GM18907 (cell line): ENCODE measurements around the gene GRIA4.
"Not testable (repeated sequence)": the region's sequence is repeated elsewhere in the genome, so short reads cannot be mapped to it uniquely, and the experiment has no call there.

Source experiments
- ATAC-seq: cut with Tn5 transposase; IDR thresholded peaks from one replicate; pipeline ENCODE4 v1.9.1; 2021; ENCODE audit warnings: mild to moderate bottlenecking, moderate library complexity; ENCODE audit not compliant: unreplicated experiment

GRIA4 gene

DNA sequence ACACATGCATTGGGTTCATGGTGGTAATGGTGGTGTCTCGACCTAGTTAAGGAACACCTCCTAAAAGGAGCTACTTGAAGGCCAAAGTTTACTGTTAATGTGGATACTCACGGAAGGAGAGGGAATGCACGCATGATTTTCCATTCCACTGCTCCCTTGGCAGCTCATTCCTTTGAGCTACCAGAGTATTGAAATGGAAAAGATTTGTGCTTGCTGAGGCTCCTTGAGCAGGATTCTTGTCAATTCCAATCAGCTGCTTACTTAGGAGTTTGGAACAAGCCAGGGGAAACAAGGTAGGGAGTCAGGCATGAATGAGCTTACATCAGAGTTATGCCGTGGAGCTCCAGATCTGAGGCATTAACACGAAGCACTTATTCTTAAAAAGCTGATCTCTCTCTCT is 108.8 kb downstream of the GRIA4 start:
- no peak for ATAC-seq

DNA sequence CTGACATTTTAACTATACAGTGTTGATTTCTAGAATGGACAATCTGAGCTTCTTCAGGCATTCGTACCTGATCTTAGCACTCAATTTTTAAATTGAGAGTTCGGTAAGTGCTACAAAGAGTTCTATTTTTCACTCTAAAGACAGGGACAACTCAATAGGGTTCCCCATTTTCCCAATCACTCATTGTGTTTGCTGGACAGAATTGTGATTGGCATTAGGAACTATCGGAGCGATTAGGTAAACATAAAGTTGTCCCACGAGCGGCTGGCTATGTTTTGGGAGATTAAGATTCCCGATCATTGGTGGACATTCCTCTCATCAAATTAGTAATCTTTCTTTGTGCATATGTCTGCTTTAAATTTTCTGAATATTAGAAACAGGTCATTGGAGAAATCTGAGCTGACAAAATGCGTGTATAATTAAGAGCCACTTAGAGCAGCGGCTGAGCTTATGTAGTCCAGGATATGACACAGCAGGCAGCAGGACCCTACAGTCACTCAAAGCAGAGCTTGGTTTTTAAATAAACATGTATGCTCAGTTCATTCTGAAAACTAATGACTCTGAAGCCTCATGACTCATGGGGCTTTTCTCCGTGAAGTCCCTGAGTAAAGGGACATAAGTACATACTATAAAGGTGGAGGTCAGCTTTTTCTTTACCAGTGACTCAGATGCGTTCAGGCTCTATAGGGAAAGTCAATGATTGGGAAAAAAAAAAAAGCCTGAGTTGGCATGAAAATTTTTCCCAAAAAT is 109.4 kb downstream of the GRIA4 start:
- ATAC-seq = peak; percentile 95

DNA sequence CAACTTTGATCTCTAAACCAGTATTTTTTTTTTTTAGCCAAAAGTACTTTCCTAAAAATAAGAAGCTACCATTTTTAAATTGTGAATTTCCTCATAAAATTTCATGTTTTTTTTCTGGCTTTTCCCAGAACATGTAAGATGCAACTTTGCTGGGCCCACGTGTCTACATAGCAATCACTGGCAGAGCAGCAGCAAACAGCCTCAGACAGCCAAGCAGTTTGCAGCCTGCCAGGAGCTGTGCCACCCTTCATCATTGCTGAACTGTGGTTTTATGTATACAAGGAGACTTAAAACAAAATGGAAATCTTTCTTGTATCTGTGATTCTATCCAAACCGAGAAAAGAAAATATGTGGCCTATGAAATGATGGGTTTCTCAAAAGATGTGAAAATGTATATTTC is 110.2 kb downstream of the GRIA4 start:
- ATAC-seq = no peak

DNA sequence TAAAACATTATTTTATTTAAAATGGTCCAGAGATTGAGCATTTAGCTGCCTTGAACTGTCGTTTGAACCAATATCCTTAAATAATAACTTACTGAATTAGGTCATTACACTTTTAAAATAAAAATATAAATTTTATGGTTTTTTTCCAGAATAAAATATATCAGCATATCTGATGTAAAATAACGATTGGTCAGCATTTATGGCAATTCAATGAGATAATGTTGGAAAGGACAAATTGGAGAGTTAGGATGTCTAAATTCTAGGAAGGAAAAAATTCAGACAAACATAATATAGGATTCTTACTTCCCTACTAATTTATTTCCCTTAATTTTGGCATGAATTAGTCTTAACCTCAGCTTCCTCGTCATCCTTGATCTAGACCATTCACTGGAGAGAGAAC is 113.4 kb downstream of the GRIA4 start:
- no peak for ATAC-seq

DNA sequence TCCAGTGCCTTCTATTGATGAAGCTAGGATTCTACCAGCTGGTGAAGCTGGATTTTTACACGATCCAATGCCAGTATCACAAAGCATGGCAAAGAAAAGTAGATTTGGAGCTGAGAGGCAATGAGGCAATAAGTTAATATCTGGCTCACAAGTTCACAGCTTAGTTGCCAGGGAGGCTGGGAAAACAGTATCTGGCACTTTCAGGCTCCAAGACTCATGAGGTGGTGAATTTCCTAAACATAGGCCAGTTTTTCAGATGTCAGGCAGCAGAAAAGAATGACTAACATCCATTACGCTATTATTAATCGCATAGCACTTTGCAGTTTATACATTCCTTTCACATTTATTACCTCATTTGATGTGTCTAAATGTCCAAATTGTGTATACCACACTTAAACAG is 122.7 kb downstream of the GRIA4 start:
- ATAC-seq = no peak

DNA sequence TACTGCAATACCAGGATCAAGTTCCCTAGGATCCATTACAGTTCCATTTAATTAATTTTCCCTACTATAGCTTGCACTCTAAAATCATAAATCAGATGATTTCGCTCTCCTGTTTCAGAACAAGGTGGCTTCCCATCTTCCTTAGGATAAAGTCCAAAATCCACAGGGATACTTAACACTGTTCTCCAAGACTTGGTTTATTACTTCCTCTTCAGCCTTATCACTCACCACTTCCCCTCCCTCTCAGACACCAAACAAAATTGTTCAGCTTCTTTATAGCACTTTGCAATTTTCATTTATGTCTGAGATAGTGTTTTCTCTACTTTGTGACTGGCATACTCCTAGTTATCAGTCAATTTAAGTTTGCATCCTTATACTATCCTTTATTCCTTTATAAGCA is 124.6 kb downstream of the GRIA4 start:
- no peak for ATAC-seq

DNA sequence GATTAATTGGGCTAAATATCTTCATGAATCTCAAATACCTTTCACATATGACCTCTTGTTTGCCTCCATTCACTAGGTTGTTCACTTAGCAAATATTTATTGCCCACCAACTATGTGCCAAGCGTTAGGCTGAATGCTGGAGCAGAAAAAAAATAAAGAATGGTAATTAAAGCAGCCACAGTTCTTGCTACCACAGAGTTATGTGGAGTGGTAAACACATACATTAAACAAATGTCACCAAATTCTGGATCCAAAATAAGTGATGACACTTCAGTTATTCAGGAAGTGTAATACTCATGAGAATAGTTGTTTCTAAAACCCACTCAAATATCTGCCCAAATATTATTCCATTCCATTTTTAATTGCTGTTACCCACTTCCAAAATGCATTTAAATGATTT is 128.4 kb downstream of the GRIA4 start:
- no peak for ATAC-seq

DNA sequence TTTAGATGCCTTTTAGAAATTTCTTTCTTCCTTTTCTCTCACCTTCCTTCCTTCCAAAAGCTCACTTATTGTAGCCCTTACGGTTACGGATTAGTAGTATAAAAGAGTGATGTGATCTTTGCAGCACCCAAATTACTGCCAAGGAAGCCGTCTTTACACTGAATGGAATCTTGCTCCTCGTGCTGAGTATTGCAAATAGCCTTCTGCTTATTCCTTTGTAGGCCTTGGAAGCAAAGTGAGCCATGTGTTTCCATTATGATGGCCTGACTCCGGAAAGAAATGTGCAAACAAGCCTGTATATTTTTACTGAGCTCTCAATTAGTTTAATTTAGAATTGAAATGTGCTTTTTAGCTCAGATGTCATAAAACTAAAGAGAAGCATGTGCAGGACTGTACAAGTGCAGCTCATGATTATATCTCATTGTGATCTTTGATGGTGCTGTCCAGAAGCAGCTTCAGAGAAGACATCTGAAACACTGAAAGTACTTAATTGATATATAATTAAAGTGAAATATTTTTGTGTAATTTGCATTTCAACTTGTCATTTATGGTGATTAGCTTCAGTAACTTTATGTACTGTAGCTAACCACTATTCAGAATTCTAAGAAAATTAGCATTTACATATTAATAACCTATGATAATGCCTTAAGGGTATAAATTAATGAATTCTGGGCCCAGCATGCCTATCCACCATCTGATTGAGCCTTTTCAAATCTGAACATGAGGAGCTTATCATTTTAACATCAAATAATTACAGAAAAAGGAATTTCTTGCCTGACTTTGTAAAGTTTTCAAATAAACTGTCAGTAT is 129.3 kb downstream of the GRIA4 start:
- no peak for ATAC-seq

DNA sequence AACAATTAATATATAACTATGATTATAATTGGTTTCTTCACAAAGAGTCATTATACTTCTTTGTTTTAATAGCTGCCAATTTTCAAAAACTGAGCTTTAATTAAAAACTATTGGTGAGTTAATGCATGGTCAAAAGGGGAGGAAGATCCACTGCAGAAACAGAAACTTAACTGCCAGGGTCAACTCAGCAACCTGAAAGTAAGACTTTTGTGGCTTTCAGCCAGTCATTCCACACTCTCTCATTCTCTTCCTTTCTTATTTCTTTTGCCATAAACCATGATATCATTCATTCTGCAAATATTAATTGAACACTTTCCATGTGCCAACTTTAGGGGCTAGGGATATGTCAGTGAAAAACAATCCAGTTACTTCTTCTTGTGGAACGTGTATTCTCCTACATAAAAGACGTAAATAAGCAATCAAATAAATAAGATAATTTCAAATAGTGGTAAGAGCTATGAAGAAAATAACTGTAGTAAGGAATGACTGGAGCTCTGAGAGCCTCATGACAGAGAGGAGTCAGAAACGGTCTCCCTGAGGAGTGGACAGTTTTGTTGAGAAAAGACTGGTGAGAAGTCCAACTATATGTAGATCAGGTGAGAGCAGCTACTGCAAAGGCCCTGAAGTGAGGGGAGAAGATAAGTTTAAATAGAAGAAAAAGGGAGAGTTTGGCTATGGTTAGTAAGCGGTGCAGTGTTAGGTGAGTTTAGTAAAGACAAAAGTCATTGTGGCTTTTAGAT is 130.5 kb downstream of the GRIA4 start:
- peak; percentile 98 for ATAC-seq

DNA sequence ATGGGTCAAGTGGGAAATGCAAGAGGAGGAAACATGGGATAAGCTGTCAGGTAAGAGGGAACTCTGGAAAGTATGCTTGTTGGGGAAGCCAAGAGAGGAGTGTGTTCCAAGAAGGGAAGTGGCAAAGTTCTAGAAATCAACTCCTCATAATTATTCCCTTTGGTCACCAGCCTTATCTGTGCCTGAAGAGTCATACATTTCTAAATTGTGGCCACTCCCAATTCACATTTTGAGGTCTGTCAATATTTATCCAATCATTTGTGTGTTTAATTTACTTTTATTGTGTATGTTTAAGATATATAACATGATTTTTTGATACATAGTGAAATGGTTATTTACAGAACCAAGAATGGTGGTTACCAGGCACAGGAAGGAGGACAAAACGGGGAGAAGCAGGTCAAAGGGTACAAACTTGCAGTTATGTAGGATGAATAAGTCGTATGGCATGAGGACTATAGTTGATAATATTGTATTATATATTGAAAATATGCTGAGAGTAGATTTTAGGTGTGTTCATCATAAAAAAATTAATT is 131.7 kb downstream of the GRIA4 start:
- ATAC-seq = no peak

DNA sequence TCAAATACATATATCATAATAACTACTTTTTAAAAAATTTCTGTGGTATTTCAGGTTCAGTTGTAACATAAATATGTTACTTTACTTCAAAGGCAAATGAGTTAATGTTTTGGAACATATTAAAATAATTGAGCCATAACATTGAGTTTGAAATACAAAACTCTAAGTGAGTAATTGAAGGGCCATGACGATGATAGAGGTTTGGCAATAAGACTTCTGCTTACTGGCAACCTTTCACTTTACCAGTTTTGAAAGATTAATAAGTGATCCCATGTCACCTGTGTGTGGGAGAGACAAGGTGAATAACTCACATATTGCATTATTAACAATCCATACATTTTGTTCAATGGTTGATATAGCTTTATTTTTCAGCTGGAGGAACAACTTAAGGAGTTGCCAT is 144.4 kb downstream of the GRIA4 start:
- ATAC-seq = no peak

DNA sequence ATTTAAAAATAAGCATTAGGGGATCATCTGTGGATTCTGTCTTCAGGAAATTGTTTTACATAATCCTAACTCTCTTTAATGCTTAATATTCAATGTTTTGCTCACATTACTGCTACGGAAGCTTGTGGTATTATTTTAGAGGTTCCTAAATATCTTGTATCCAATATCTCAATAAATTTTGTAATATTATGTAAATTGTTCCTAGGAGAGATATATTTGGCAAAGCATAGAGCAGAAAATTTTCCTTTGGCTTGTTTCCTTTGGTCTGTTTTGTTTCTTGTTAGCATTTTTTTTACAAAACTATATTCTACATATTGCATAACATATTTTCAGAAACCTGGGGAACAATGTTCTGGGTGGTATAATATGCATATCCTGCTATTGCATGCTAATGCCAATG is 144.8 kb downstream of the GRIA4 start:
- ATAC-seq = no peak

DNA sequence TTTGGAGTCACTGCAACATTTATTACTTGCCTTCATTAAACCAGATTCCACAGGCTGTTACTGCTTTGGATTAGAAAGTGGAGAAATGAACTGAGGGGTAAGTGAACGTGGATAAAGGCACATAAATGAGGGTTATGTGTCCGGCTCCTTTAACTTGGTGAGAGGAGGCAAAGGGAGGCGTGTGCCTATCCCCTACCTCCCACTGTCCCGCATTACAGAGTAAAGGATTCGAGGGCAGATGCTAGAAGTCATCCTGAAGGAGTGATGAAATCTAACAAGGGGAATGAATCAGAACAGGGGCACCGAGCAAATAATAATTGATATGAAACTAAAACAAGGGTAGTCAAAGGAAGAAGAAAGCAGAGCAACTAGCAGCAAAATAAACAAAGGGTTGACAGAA is 147.2 kb downstream of the GRIA4 start:
- ATAC-seq = no peak

DNA sequence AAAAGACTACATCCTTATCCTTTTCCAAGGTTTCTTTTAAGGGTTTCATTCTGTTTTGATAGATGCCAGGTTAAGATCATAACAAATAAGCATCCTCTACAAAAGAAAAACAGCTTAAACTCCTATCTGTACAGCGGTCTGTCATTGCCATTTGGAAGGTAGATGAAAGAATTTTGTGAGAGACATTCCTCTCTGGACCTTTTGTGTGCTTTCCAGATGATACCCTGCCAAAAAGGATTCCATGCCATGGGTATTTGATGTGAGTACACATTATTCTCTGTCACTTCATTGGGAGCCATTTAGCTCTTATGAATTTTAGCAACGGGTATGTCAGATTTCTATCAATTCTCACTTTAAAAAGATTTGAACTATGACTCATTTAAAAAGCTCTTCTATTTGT is 153.7 kb downstream of the GRIA4 start:
- no peak for ATAC-seq

DNA sequence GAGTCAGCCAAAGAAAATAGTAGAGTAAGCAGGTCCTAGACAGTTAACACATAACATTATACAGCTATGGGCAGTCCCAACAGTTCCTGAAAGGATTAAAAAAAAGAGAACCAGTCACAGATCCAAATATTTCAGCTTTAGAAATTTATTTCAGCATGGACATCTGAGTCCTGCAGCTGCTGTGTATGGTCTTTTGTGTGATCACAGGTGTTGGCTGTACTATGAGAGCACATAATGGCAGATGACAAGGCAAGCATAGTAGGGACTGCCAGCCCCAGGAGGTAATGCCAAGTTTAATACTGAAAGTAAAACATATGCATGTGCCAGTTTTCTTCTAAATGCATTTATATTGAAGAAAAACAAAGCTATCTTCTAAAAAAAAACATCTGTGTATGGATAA is 158.1 kb downstream of the GRIA4 start:
- ATAC-seq = no peak

DNA sequence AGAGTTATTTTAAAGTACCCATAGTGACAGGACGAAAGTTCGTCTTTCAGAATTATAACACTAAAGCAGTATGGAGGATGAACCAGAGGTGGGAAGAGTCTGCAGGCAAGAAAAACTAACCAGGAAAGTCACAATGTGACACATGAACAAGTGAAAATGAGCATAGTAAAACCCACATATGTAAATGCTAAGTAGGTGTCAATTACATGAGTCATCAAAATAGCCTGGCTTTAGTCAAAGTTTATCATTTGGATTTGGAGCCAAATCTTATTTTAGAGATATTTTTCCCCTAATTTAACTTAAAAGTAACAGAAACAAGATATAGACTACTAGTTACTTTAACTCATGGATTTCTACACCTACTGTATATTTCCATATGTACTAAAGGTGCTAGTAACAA is 159.8 kb downstream of the GRIA4 start:
- ATAC-seq = no peak

DNA sequence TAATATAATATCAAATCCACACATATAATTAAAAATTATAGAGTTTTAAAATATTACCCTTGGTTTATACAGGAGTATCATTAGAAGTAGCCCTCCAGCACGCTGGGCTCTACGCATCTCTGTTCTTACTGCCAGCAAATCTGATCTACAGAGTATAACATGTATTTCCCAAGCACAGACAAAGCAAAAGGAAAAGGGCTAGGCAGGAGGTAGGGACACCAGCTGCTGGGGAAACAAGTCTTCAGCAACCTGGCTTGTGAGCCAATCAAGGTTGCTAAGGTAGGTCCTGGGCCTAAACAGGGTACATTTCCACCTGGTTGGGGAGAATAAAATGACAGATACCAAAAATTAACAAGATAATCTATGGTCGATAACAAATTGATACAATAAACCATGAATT is 163.6 kb downstream of the GRIA4 start:
- ATAC-seq = not testable (repeated sequence)

DNA sequence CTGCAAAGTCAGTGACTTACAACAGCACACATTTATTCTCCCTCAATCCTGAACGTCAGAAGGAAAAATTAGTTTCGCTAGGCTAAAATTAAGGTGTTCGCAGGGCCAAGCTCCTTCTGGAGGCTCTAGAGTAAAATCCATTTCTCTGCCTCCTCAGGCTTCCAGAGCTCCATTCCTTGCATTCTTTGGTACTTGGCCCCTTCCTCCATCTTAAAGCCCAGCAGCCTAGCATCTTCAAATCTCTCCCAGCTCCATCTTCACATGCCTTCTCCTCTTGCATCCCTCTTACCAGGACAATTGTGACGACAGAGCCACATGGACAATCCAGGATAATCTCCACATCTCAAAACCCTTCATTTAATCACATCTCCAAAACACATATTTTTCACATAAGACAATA is 165.0 kb downstream of the GRIA4 start:
- ATAC-seq = no peak

DNA sequence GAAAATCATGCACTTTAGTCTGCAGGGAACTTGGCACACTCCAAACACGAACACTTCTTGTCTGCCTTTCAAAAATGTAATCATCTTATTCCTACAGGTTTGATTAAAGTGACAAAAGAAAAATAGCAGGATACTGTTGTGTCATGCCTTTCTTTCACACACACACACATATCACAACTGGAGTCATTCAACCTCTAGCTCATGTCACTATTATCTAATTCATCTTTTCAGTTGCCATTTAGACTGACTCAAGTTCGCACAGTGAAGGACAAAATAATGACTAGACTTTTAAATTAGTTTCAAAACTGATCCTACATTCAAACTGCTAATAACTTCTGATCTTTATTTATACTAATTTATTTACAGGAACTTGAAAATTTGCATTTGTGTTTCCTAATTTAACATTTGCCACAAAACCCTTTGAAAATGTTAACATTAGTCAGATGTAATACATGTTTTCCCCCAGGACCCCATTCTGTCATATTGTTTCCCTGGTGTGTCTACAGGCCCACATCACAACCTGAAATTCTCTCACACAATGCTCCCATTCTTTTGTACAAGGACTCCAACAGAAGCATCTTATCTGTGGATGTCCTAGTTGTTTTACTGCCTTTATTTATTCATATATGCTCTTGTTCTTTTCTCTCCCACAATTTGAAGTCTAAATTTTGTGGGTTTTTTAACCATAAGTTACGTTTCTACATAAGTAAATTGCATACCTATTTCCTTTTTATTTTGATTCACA is 171.1 kb downstream of the GRIA4 start:
- ATAC-seq = no peak

DNA sequence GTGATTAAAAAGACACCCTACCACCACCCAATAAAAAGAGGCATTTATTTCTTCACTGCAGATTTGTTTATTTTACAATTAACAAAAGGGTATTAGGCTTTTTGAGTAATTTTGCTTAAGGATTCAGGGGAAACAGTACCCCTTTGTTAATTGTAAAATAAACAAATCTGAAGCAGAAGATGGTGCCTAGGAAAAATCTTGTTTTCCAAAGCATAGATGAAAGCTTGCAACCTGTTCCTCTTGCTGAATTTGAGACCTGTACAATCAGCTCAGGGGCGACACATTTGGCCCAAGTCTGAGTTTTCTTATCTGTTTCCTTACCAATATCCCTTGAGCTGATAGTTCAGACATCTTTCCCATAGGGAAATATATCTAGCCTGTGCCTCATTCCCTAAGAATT is 171.9 kb downstream of the GRIA4 start:
- no peak for ATAC-seq

DNA sequence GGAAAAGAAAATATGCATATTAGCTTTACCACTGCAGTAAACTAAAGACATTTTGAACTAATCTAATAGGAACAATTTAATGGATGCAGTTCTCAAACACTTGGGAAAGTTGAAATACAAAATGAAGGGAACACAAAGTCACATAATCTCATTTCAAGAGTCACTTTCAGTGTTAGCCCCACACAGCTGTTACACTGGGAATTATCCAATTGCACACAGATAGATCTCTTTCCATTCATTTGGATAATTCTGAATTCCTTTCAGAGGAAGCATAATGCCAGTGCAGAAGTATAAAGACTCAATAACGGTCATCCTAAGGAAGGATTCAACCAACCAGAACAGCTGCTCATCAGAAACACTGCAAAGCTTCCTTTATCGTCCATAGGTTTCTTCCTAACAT is 173.3 kb downstream of the GRIA4 start:
- ATAC-seq = no peak
